ENCODE measurements around the gene SMG6.

- TF ChIP-seq EZH2 (IDR thresholded peaks at IDR 0.05; ENCODE audit: insufficient read depth, low read length): no peak
- TF ChIP-seq CTCF (IDR thresholded peaks at IDR 0.05; ENCODE audit: insufficient read depth, low read depth, low read length): no peak
These were observed 158.9 kb downstream of the SMG6 start for GRCh38 chr17:2144701-2145100.

All from astrocyte (in vitro differentiated cells and primary cell).